HepG2 (cell line): ENCODE data around the gene HOXD1. TPM values are rescaled to one million over a fixed set of nuclear protein-coding genes. Genes with fewer than 3 reads are reported as not detected.
A peak's percentile ranks its signal among the peaks of the same experiment; 100 is the strongest.

Experiments
- HNF4A ChIP-seq: sonication (generic); formaldehyde crosslinking; IDR thresholded peaks from 2 replicates; pipeline ENCODE4 v1.4.0; 2020; ENCODE audit warnings: missing genetic modification reagents
- KDM5B ChIP-seq: sonication (generic); formaldehyde crosslinking; IDR thresholded peaks from 2 replicates; pipeline ENCODE4 v1.4.0; 2020; ENCODE audit warnings: missing genetic modification reagents, mild to moderate bottlenecking, borderline replicate concordance
- NAIF1 ChIP-seq: sonication (generic); formaldehyde crosslinking; IDR thresholded peaks from 2 replicates; pipeline ENCODE4 v1.5.0; 2020; ENCODE audit warnings: mild to moderate bottlenecking, missing genetic modification reagents, borderline replicate concordance
- NCOR1 ChIP-seq: fragments of 200-600 bp; sonication (generic); IDR thresholded peaks from 2 replicates; pipeline ENCODE4 v1.7.0; 2017; ENCODE audit warnings: antibody characterized with exemption, low read length, borderline replicate concordance
- NFYB ChIP-seq: sonication (generic); formaldehyde crosslinking; IDR thresholded peaks from 2 replicates; pipeline ENCODE4 v1.4.0; 2020; ENCODE audit warnings: missing genetic modification reagents
- PCBP1 ChIP-seq: fragments of 200-400 bp; formaldehyde crosslinking; IDR thresholded peaks from 2 replicates; pipeline ENCODE4 v1.6.1; 2017; ENCODE audit warnings: mild to moderate bottlenecking, low read depth, low read length, borderline replicate concordance
- REPIN1 ChIP-seq: sonication (generic); formaldehyde crosslinking; IDR thresholded peaks from 2 replicates; pipeline ENCODE4 v1.8.0; 2022; ENCODE audit warnings: missing genetic modification reagents, low read depth, mild to moderate bottlenecking, borderline replicate concordance
- SAP130 ChIP-seq: IDR thresholded peaks from 2 replicates; pipeline ENCODE4 v1.6.1; 2016; ENCODE audit warnings: low read depth
- TAF15 ChIP-seq: fragments of 200-400 bp; formaldehyde crosslinking; IDR thresholded peaks from one replicate; pipeline ENCODE4 v1.6.1; 2018; ENCODE audit warnings: mild to moderate bottlenecking, low read depth, low read length; ENCODE audit not compliant: poor library complexity, severe bottlenecking
- TBP ChIP-seq: sonication (generic); formaldehyde crosslinking; IDR thresholded peaks from 2 replicates; pipeline ENCODE4 v1.5.0; 2020; ENCODE audit warnings: missing genetic modification reagents
- TBX2 ChIP-seq: sonication (generic); formaldehyde crosslinking; IDR thresholded peaks from 2 replicates; pipeline ENCODE4 v1.5.0; 2020; ENCODE audit warnings: missing genetic modification reagents, mild to moderate bottlenecking, borderline replicate concordance
- ZMYM4 ChIP-seq: sonication (generic); formaldehyde crosslinking; IDR thresholded peaks from 2 replicates; pipeline ENCODE4 v1.8.1; 2023; ENCODE audit warnings: mild to moderate bottlenecking, missing genetic modification reagents
- ZNF383 ChIP-seq: sonication (generic); formaldehyde crosslinking; IDR thresholded peaks from 2 replicates; pipeline ENCODE4 v1.4.0; 2020; ENCODE audit warnings: missing genetic modification reagents, mild to moderate bottlenecking, borderline replicate concordance
- ZNF451 ChIP-seq: sonication (generic); formaldehyde crosslinking; IDR thresholded peaks from 2 replicates; pipeline ENCODE4 v1.5.0; 2020; ENCODE audit warnings: mild to moderate bottlenecking, missing genetic modification reagents
- ZNF501 ChIP-seq: sonication (generic); formaldehyde crosslinking; IDR thresholded peaks from 2 replicates; pipeline ENCODE4 v1.5.1; 2020; ENCODE audit warnings: mild to moderate bottlenecking, moderate library complexity, missing genetic modification reagents
- ZNF674 ChIP-seq: sonication (generic); formaldehyde crosslinking; IDR thresholded peaks from 2 replicates; pipeline ENCODE4 v1.5.0; 2020; ENCODE audit warnings: low read depth, mild to moderate bottlenecking, missing genetic modification reagents
- ZNF746 ChIP-seq: sonication (generic); formaldehyde crosslinking; IDR thresholded peaks from 2 replicates; pipeline ENCODE4 v1.8.0; 2022; ENCODE audit warnings: mild to moderate bottlenecking, missing genetic modification reagents
- ZNF773 ChIP-seq: sonication (generic); formaldehyde crosslinking; IDR thresholded peaks from 2 replicates; pipeline ENCODE4 v1.4.0; 2020; ENCODE audit warnings: missing genetic modification reagents, borderline replicate concordance
- ZNF792 ChIP-seq: IDR thresholded peaks from 2 replicates; pipeline ENCODE4 v1.6.1; 2016
- ZNF891 ChIP-seq: sonication (generic); formaldehyde crosslinking; IDR thresholded peaks from 2 replicates; pipeline ENCODE4 v1.5.0; 2020; ENCODE audit warnings: mild to moderate bottlenecking, missing genetic modification reagents
- polyA plus RNA-seq, 8 experiments: library from polyadenylated mRNA; depleted of rRNA in 3 of 8; stranded (reverse) in 7 of 8; unstranded in 1 of 8; fragments of >200 nt; fragmentation: Illumina TruSeq in 4 of 8; extraction: Trizol in 4 of 8; gene quantifications; 2 replicates each; pipeline versions ENCODE4 v1.2.1 to v1.2.3, GENCODE V29; 2011 to 2016; ENCODE audit warnings: low read depth in 4 of 8, missing spikeins in 1 of 8, mixed read lengths in 1 of 8; ENCODE audit not compliant: insufficient read depth in 1 of 8
- total RNA-seq, 5 experiments: library from RNA; depleted of rRNA; stranded (reverse); fragments of >200 nt; fragmentation: Illumina TruSeq; extraction: Trizol; gene quantifications; 2 replicates each; pipeline ENCODE4 v1.2.3, GENCODE V29; 2016; ENCODE audit warnings: low read depth in 1 of 5
- TF ChIP-seq, protein P1 (sequence below): IDR thresholded peaks from 2 replicates; pipeline ENCODE4 v1.6.1; 2012; ENCODE audit warnings: inconsistent platforms
- TF ChIP-seq, protein P2 (sequence below): sonication (generic); formaldehyde crosslinking; IDR thresholded peaks from 2 replicates; pipeline ENCODE4 v1.5.1; 2020; ENCODE audit warnings: mild to moderate bottlenecking, missing genetic modification reagents, borderline replicate concordance

Gene HOXD1
- total and polyA plus RNA-seq, 2 of the 13 experiments (the other 11 are each of a cell fraction or from before 2014, with no cell fraction given): 10.0 to 22.3 TPM

DNA sequence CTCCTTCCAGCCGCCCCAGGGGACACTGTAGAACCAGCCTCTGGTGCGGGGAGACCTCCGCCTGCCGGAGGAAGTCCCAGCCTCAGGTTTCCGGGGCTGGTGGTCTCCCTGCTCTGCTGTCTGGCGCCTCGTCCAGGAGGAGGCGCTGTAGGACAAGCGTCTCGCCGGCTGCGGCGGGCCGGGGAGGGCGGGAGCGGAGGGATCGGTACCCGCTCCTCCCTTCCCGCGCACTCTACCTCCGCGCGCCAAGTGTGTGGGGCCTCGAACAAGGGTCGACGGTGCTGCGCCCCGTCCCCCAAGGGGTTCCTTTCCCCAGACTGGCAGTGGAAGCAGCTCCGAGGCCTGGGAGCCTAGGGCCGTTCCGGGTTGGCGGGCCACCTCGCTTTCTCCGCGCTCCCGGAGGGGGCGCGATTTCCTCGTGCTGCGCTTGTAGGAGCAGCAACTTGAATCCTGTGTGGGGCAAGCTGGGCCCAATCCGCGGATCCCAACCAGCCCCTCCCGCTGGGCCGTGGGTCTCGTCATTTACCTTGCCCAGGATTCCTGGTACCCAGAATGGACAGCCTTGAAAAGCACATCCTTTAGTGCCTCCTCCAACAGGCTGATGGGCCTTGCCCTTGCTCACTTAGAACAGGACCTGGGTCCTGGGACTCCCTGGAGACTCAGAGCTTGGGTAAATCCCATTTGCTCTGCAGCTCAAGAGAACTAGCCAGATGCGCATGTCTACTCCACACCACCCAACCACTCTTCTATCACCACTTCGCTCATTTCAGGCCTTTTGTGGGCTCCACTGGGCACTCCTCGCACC, 47.8 kb upstream of the HOXD1 start (continued):
- no peak for TF ChIP-seq TBP (CRISPR knock-in tag)
- peak; percentile 80 for TF ChIP-seq TAF15
- TF ChIP-seq, protein P1, sequence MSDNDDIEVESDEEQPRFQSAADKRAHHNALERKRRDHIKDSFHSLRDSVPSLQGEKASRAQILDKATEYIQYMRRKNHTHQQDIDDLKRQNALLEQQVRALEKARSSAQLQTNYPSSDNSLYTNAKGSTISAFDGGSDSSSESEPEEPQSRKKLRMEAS: peak; percentile 89
- TF ChIP-seq ZNF773: no peak
- peak; percentile 88; the same call in 1 of the 2 replicates for TF ChIP-seq KDM5B
- TF ChIP-seq ZNF674 (CRISPR knock-in tag): peak; percentile 75; the same call in 1 of the 2 replicates
- TF ChIP-seq NCOR1: no peak
- TF ChIP-seq ZNF383 (CRISPR knock-in tag): no peak
- peak; percentile 80; the same call in 1 of the 2 replicates for TF ChIP-seq ZMYM4 (CRISPR knock-in tag)
- TF ChIP-seq REPIN1: peak; percentile 93
- no peak for TF ChIP-seq SAP130 (CRISPR knock-in tag)
- peak; percentile 79; the same call in 1 of the 2 replicates for TF ChIP-seq ZNF501 (CRISPR knock-in tag)
- TF ChIP-seq, protein P2, sequence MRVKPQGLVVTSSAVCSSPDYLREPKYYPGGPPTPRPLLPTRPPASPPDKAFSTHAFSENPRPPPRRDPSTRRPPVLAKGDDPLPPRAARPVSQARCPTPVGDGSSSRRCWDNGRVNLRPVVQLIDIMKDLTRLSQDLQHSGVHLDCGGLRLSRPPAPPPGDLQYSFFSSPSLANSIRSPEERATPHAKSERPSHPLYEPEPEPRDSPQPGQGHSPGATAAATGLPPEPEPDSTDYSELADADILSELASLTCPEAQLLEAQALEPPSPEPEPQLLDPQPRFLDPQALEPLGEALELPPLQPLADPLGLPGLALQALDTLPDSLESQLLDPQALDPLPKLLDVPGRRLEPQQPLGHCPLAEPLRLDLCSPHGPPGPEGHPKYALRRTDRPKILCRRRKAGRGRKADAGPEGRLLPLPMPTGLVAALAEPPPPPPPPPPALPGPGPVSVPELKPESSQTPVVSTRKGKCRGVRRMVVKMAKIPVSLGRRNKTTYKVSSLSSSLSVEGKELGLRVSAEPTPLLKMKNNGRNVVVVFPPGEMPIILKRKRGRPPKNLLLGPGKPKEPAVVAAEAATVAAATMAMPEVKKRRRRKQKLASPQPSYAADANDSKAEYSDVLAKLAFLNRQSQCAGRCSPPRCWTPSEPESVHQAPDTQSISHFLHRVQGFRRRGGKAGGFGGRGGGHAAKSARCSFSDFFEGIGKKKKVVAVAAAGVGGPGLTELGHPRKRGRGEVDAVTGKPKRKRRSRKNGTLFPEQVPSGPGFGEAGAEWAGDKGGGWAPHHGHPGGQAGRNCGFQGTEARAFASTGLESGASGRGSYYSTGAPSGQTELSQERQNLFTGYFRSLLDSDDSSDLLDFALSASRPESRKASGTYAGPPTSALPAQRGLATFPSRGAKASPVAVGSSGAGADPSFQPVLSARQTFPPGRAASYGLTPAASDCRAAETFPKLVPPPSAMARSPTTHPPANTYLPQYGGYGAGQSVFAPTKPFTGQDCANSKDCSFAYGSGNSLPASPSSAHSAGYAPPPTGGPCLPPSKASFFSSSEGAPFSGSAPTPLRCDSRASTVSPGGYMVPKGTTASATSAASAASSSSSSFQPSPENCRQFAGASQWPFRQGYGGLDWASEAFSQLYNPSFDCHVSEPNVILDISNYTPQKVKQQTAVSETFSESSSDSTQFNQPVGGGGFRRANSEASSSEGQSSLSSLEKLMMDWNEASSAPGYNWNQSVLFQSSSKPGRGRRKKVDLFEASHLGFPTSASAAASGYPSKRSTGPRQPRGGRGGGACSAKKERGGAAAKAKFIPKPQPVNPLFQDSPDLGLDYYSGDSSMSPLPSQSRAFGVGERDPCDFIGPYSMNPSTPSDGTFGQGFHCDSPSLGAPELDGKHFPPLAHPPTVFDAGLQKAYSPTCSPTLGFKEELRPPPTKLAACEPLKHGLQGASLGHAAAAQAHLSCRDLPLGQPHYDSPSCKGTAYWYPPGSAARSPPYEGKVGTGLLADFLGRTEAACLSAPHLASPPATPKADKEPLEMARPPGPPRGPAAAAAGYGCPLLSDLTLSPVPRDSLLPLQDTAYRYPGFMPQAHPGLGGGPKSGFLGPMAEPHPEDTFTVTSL: no peak
- peak; percentile 88 for TF ChIP-seq TBX2 (CRISPR knock-in tag)
- TF ChIP-seq ZNF891 (CRISPR knock-in tag): peak; percentile 97
- no peak for TF ChIP-seq NFYB (CRISPR knock-in tag)
- peak; percentile 77; the same call in 1 of the 2 replicates for TF ChIP-seq ZNF746 (CRISPR knock-in tag)
- TF ChIP-seq HNF4A (CRISPR knock-in tag): no peak
- no peak; the same call in 1 of the 2 replicates for TF ChIP-seq ZNF792 (CRISPR knock-in tag)
- TF ChIP-seq PCBP1: 0 out of 2 replicates have a peak, but pooled peaks have one; percentile 70
- TF ChIP-seq ZNF451 (CRISPR knock-in tag): 0 out of 2 replicates have a peak, but pooled peaks have one; percentile 65
- TF ChIP-seq NAIF1 (CRISPR knock-in tag): no peak
